CD1c-positive myeloid dendritic cell (primary cell): ENCODE data around the gene TRIM66.

Source experiments
- DNase-seq: peaks from one replicate; pipeline ENCODE4 v3.0.0-alpha.2; 2016; ENCODE audit errors: extremely low spot score

Gene TRIM66

GRCh38 chr11:8573777-8574176, 108.7 kb downstream of the TRIM66 start:
- DNase-seq = no peak

GRCh38 chr11:8567602-8568198, 114.8 kb downstream of the TRIM66 start:
- DNase-seq = no peak

- DNase-seq = peak; percentile 77
These were observed 115.8 kb downstream of the TRIM66 start for GRCh38 chr11:8566613-8567210.

GRCh38 chr11:8564526-8564925, 117.9 kb downstream of the TRIM66 start:
- no peak for DNase-seq
